Right atrium auricular region (tissue), 2 donors: ENCODE results near the gene WDR11. TPM values are rescaled to one million over a fixed set of nuclear protein-coding genes. Genes with fewer than 3 reads are reported as not detected.
A peak's percentile ranks its signal among the peaks of the same experiment; 100 is the strongest.
"Not testable (repeated sequence)": the region's sequence is repeated elsewhere in the genome, so short reads cannot be mapped to it uniquely, and the experiment has no call there.

Experiments used
- DNase-seq: peaks from one replicate; pipeline ENCODE4 v3.0.0-alpha.2; 2019; ENCODE audit warnings: low spot score
- H3K27ac ChIP-seq, 2 donors: fragments of 200-600 bp; sonication (generic); 1 replicate in 1 of 2; 2 replicates in 1 of 2; pipeline ENCODE4 v1.5.1; 2016 to 2019
- H3K27me3 ChIP-seq, 2 donors: fragments of 200-600 bp; sonication (generic); one replicate each; pipeline versions ENCODE4 v1.5.1 to v1.6.0; 2017 to 2019
- H3K36me3 ChIP-seq: fragments of 200-600 bp; sonication (generic); one replicate; pipeline ENCODE4 v1.5.1; 2016
- H3K4me1 ChIP-seq, 2 donors: fragments of 200-600 bp; sonication (generic); one replicate each; pipeline versions ENCODE4 v1.5.1 to v1.6.0; 2017 to 2019
- H3K4me3 ChIP-seq, 2 donors: fragments of 200-600 bp; sonication (generic); 1 replicate in 1 of 2; 2 replicates in 1 of 2; pipeline ENCODE4 v1.5.1; 2017 to 2019; ENCODE audit warnings: mild to moderate bottlenecking in 1 of 2, moderate library complexity in 1 of 2
- H3K9me3 ChIP-seq, 2 donors: fragments of 200-600 bp; sonication (generic); one replicate each; pipeline ENCODE4 v1.5.1; 2019
- total RNA-seq, 2 donors: library from RNA; depleted of rRNA; stranded (reverse); fragments of >200 nt; gene quantifications; one replicate each; pipeline ENCODE4 v1.1.0, GENCODE V29; 2016
- TF ChIP-seq, protein P1 (sequence below), 2 donors: fragments of 200-600 bp; sonication (generic); IDR thresholded peaks; one replicate each; pipeline ENCODE4 v1.5.1; 2019; ENCODE audit warnings: antibody characterized with exemption in 2 of 2

The WDR11 gene
- total RNA-seq, 2 donors from 2014 or later: 11.1 to 12.7 TPM

DNA sequence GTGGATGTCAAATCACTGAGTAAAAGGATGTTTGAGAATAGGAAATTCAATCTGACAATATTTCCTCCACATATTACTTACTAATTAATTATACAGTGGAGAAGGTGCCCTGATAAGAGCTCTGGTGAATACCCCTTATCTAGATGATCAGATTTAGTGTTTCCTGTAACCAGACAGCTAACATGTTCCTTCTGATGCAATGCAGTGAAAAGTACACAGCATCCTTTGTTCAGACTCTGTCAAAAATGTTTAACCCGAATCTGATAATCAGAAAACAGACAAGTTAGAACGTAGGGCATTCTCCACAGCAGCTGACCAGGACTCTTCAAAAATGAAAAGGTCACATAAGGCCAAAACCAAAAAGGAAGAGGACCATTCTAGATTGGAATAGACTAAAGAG is 46.2 kb downstream of the WDR11 start:
- H3K27me3 ChIP-seq: no peaks in the 10 kb centered on the region
- DNase-seq: no peak
- H3K27ac ChIP-seq: no peak overlapping the region
- TF ChIP-seq, protein P1, sequence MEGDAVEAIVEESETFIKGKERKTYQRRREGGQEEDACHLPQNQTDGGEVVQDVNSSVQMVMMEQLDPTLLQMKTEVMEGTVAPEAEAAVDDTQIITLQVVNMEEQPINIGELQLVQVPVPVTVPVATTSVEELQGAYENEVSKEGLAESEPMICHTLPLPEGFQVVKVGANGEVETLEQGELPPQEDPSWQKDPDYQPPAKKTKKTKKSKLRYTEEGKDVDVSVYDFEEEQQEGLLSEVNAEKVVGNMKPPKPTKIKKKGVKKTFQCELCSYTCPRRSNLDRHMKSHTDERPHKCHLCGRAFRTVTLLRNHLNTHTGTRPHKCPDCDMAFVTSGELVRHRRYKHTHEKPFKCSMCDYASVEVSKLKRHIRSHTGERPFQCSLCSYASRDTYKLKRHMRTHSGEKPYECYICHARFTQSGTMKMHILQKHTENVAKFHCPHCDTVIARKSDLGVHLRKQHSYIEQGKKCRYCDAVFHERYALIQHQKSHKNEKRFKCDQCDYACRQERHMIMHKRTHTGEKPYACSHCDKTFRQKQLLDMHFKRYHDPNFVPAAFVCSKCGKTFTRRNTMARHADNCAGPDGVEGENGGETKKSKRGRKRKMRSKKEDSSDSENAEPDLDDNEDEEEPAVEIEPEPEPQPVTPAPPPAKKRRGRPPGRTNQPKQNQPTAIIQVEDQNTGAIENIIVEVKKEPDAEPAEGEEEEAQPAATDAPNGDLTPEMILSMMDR (IDR thresholded peaks at IDR 0.05): no peak
- no peak overlapping the region for H3K4me3 ChIP-seq
- no peaks in the 10 kb centered on the region for H3K4me1 ChIP-seq
- H3K9me3 ChIP-seq: no peaks in the 10 kb centered on the region
- peaks cover 36% of the 10 kb centered on the region for H3K36me3 ChIP-seq

- Histone ChIP-seq H3K27me3 (no peaks in the 10 kb centered on the region), H3K9me3 (no peaks in the 10 kb centered on the region), H3K36me3 (peaks cover 94% of the 10 kb centered on the region), H3K4me3 (no peak overlapping the region), H3K27ac (no peak overlapping the region), H3K4me1 (no peaks in the 10 kb centered on the region)
- no peak for DNase-seq
- TF ChIP-seq, protein P1 (IDR thresholded peaks at IDR 0.05): no peak
Measured at GRCh38 chr10:120905268-120905667, 54.1 kb downstream of the WDR11 start.

DNA sequence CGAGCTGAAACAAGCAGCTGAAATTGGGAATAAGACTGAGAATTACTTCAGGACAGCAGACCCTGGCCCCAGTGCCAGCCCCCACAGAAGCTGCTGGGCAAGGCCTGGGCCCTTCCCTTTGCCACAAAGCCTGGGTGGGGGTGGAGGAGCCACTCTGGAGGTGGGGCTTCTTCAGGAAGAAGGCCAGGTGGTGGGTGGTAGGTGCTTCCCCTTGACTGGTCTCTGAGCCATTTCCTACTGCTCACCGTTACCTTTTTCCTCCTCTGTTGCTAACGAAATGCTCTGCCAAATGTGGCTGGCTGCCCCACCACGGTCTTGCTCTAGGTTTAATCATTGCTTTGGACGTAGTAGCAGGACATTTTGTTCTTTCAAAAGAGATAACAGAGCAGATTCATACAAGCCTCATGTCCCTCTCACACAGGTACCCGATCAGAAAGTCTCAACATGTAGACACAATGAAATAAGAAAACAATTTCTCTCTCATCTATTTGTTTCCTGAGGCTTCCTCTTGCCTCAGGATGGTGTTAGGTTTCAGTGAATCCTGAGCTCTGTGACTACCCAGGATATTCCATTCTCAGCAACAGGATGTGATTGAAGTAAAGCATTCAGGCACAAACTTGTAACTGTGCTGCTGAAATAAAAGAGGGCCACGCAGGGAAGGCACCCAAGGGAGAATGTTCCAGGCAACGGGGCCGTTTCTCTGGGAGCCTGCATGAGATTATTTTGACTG is 66.5 kb downstream of the WDR11 start:
- H3K9me3 ChIP-seq: no peaks in the 10 kb centered on the region
- DNase-seq: no peak
- TF ChIP-seq, protein P1 (IDR thresholded peaks at IDR 0.05): no peak
- H3K4me3 ChIP-seq: no peak overlapping the region
- peak overlapping the region in 1 of 2 donors; percentile 13 for H3K27ac ChIP-seq
- no peaks in the 10 kb centered on the region for H3K4me1 ChIP-seq
- H3K36me3 ChIP-seq: no peaks in the 10 kb centered on the region
- H3K27me3 ChIP-seq: no peaks in the 10 kb centered on the region

- H3K36me3 ChIP-seq, H3K4me3 ChIP-seq, H3K9me3 ChIP-seq, H3K27me3 ChIP-seq, H3K27ac ChIP-seq, H3K4me1 ChIP-seq: not testable (repeated sequence)
- DNase-seq: peak; percentile 16
Measured at GRCh38 chr10:120923886-120924285, 72.7 kb downstream of the WDR11 start.

- Histone ChIP-seq H3K36me3 (no peaks in the 10 kb centered on the region), H3K9me3 (no peaks in the 10 kb centered on the region), H3K4me3 (no peak overlapping the region), H3K4me1 (no peaks in the 10 kb centered on the region), H3K27me3 (no peaks in the 10 kb centered on the region), H3K27ac (no peak overlapping the region)
- no peak for DNase-seq
- TF ChIP-seq, protein P1 (IDR thresholded peaks at IDR 0.05): no peak
Measured at GRCh38 chr10:120926611-120927010, 75.4 kb downstream of the WDR11 start.

DNA sequence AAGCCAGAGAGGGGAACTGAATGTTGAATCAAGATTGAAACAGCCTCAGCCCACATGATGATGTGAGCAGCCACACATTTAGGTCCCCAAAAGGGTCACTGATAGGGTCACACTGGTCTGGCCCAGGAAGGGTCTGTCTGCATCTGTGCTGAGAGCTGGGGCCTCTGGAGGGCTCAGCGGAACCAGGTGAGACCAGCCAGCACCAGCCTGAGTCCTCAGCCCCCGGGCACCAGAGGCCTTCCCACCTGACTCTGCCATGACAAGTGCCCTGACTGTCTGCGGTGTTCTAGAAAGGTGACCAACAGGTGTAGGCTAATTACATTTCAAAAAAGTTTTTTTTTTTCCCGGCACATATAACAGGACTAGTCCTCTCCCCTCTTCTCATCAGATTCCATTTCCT is 76.2 kb downstream of the WDR11 start:
- Histone ChIP-seq H3K9me3 (no peaks in the 10 kb centered on the region), H3K27me3 (no peaks in the 10 kb centered on the region), H3K4me3 (no peak overlapping the region), H3K36me3 (no peaks in the 10 kb centered on the region), H3K27ac (no peak overlapping the region), H3K4me1 (no peaks in the 10 kb centered on the region)
- DNase-seq: peak; percentile 21
- TF ChIP-seq, protein P1 (IDR thresholded peaks at IDR 0.05): no peak
